Endothelial cell of umbilical vein (primary cell): Measurements from ENCODE around the gene TUBB4A. TPM values are rescaled to one million over a fixed set of nuclear protein-coding genes. Genes with fewer than 3 reads are reported as not detected.

Experiments
- BruUV-seq: library from RNA; stranded (reverse); fragments of 400-500 nt; replicated peaks from 2 replicates; lab custom pipeline; 2021; lab: Mats Ljungman, UMichigan
- CTCF ChIA-PET: fragments of 300-600, 350-600 bp; sonication (Branson Sonifier 250); formaldehyde crosslinking; loops from one replicate; lab custom pipeline; 2021; ENCODE audit warnings: antibody characterized with exemption, inconsistent platforms; lab: Charles Lee
- POLR2A ChIA-PET: fragments of 300-600, 350-600 bp; sonication (Branson Sonifier 250); formaldehyde crosslinking; loops from one replicate; lab custom pipeline; 2021; ENCODE audit warnings: antibody characterized with exemption, inconsistent platforms; lab: Charles Lee
- DNase-seq: peaks from one replicate; pipeline ENCODE4 v3.0.0-alpha.2; 2011; ENCODE audit warnings: low read depth, low spot score
- FAIRE-seq: peaks from 2 replicates; lab custom pipeline; 2011; peaks lifted over from hg19 to GRCh38; lab: Jason Lieb, UNC
- H2AFZ ChIP-seq: 2 replicates; pipeline ENCODE4 v1.6.0; 2012; ENCODE audit warnings: low read depth, low read length, control low read depth, inconsistent platforms
- H3K27ac ChIP-seq: 2 replicates; pipeline ENCODE4 v1.5.1; 2011; ENCODE audit warnings: low read depth, mild to moderate bottlenecking, control low read depth, low read length, moderate library complexity; ENCODE audit not compliant: insufficient read depth
- H3K27me3 ChIP-seq, 2 experiments: 2 replicates each; pipeline versions ENCODE4 v1.6.0 to v1.6.1; 2011; ENCODE audit warnings: low read length in 2 of 2, mixed read lengths in 1 of 2; ENCODE audit not compliant: control insufficient read depth in 2 of 2, insufficient read depth in 2 of 2
- H3K36me3 ChIP-seq, 2 experiments: 2 replicates in 1 of 2; 3 replicates in 1 of 2; pipeline ENCODE4 v1.5.1; 2011; ENCODE audit warnings: low read length in 2 of 2, mild to moderate bottlenecking in 1 of 2, moderate library complexity in 1 of 2; ENCODE audit not compliant: control insufficient read depth in 2 of 2, insufficient read depth in 2 of 2; ENCODE audit errors: extremely low read depth in 1 of 2
- H3K4me1 ChIP-seq: 3 replicates; pipeline ENCODE4 v1.5.1; 2011; ENCODE audit warnings: mild to moderate bottlenecking, low read length; ENCODE audit not compliant: control insufficient read depth, insufficient read depth; ENCODE audit errors: extremely low read depth
- H3K4me2 ChIP-seq: 2 replicates; pipeline ENCODE4 v1.6.1; 2011; ENCODE audit warnings: low read length, control low read depth, mixed read lengths; ENCODE audit not compliant: insufficient read depth
- H3K4me3 ChIP-seq, 3 experiments: fragments of 200-600 bp in 1 of 3; sonication (generic), shearing (Covaris generic) in 1 of 3; replicated peaks in 1 of 3; 2 replicates each; pipeline ENCODE4 v1.5.1; 2011 to 2016; ENCODE audit warnings: control low read depth in 3 of 3, low read length in 3 of 3, mild to moderate bottlenecking in 2 of 3, inconsistent platforms in 1 of 3, low read depth in 1 of 3, moderate library complexity in 1 of 3; ENCODE audit not compliant: insufficient read depth in 1 of 3
- H3K79me2 ChIP-seq: 2 replicates; pipeline ENCODE4 v1.6.0; 2012; ENCODE audit warnings: low read length, inconsistent platforms; ENCODE audit not compliant: control insufficient read depth, insufficient read depth
- H3K9ac ChIP-seq: replicated peaks from 2 replicates; pipeline ENCODE3; 2011; ENCODE audit warnings: low read length, control low read depth; ENCODE audit not compliant: insufficient read depth; ENCODE audit errors: extremely low read depth
- H3K9me1 ChIP-seq: replicated peaks from 3 replicates; pipeline ENCODE4 v1.6.0; 2011; ENCODE audit warnings: mild to moderate bottlenecking, low read length; ENCODE audit not compliant: control insufficient read depth, insufficient read depth; ENCODE audit errors: extremely low read depth
- H3K9me3 ChIP-seq: replicated peaks from 2 replicates; pipeline ENCODE4 v1.5.1; 2012; ENCODE audit warnings: low read length, inconsistent platforms; ENCODE audit not compliant: control insufficient read depth, insufficient read depth
- H4K20me1 ChIP-seq: replicated peaks from 2 replicates; pipeline ENCODE3; 2011; ENCODE audit warnings: mild to moderate bottlenecking, low read length; ENCODE audit not compliant: control insufficient read depth, insufficient read depth; ENCODE audit errors: extremely low read depth
- EZH2 ChIP-seq: IDR thresholded peaks from 2 replicates; pipeline ENCODE4 v1.6.1; 2012; ENCODE audit warnings: borderline replicate concordance, low read depth, mild to moderate bottlenecking, moderate library complexity, low read length, inconsistent platforms; ENCODE audit not compliant: severe bottlenecking
- FOS ChIP-seq: IDR thresholded peaks from 2 replicates; pipeline ENCODE4 v1.6.1; 2011; ENCODE audit warnings: mild to moderate bottlenecking, low read length, moderate library complexity, borderline replicate concordance; ENCODE audit not compliant: insufficient read depth
- GATA2 ChIP-seq: IDR thresholded peaks from 2 replicates; pipeline ENCODE4 v1.7.0; 2011; ENCODE audit warnings: low read depth, mild to moderate bottlenecking, moderate library complexity, mixed read lengths, low read length; ENCODE audit not compliant: insufficient read length, insufficient read depth
- POLR2AphosphoS5 ChIP-seq: IDR thresholded peaks from 2 replicates; pipeline ENCODE4 v1.6.1; 2012; ENCODE audit warnings: low read depth, mild to moderate bottlenecking, control low read depth, low read length, moderate library complexity; ENCODE audit not compliant: insufficient read depth
- dilution Hi-C: fragments of 300-500 bp; cut with MboI; formaldehyde crosslinking; loops from one replicate; pipeline ENCODE4 v1.15.0; 2019; ENCODE audit warnings: low sequenced_read_pairs; ENCODE audit not compliant: extremely low pct_ligation_motif_present
- intact Hi-C: fragments of 100-400 bp; cut with micrococcal nuclease; formaldehyde crosslinking; loops from one replicate; pipeline ENCODE4 v1.10.0; 2022
- polyA plus RNA-seq, 4 experiments: library from polyadenylated mRNA; depleted of rRNA in 3 of 4; stranded (reverse) in 3 of 4; unstranded in 1 of 4; fragments of >200 nt; gene quantifications; 2 replicates each; pipeline versions ENCODE4 v1.2.1 to v1.2.3, GENCODE V29; 2011 to 2012; ENCODE audit warnings: missing spikeins in 1 of 4
- total RNA-seq: library from RNA; stranded (reverse); gene quantifications from 2 replicates; pipeline ENCODE4 v1.2.3, GENCODE V29; 2021
- TF ChIP-seq, protein P1 (sequence below): IDR thresholded peaks from 2 replicates; pipeline ENCODE4 v1.6.1; 2011; ENCODE audit not compliant: insufficient read depth, insufficient read length
- TF ChIP-seq, protein P2 (sequence below), 2 donors: IDR thresholded peaks; 1 replicate in 1 of 2; 2 replicates in 1 of 2; pipeline ENCODE4 v1.5.1; 2011; ENCODE audit warnings: low read length in 2 of 2, mild to moderate bottlenecking in 2 of 2, moderate library complexity in 2 of 2, control low read depth in 1 of 2, inconsistent platforms in 1 of 2, low read depth in 1 of 2; ENCODE audit not compliant: insufficient read depth in 1 of 2; ENCODE audit errors: extremely low read depth in 1 of 2

TUBB4A gene
- total and polyA plus RNA-seq, 2 donors (not counting 3 experiments of a cell fraction or from before 2014, with no cell fraction given): not detected

DNA sequence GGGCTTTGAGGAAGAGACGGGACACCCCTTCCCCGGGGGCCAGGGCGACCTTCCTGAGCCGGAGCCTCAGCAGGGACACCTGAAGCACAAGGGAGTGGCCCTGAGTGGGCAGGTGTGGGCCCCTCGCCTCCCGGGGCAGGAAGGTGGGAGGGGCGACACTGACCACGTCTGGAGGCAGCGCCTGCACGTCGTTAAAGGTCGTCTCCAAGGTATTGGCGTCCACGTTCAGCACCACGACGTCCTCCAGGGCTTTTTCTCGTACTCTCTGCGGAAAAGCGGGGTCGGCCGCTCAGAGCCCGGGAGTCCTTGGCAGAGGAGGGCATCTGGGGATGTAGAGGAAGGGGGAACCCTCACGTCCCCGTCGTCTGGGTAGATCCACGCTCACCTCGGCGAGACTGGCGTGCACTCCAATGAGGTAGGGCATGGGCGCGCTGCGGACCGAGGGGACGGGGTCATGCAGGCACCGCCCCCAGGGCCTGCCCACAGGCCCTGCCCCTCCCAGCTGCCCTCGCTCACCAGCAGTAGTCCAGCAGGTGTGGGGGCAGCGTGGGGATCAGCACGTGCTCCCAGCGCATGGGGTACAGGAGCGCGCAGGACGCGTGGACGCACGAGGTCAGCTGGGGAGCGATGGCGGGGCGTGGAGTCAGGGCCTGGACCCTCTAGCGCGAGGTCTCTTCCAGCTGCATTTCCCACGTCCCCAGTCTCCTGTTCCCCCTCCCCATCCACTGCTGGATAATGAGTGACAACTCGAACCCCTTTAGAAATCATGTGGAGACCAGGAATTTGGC is 26.6 kb downstream of the TUBB4A start:
- dilution Hi-C loops (no loop called here), intact Hi-C loops (no loop called here)
- ChIA-PET CTCF (interaction anchor here (1.1 to 2.3 kb wide), 2 partner anchors 41 to 388 kb away, joined by 4 to 7 read pairs; no protein-coding TSS in a partner anchor), POLR2A (no interaction called here)
- no peak overlapping the region for H3K4me3 ChIP-seq
- peaks cover 2% of the 10 kb centered on the region for H3K4me1 ChIP-seq
- no peaks in the 10 kb centered on the region for H3K9me1 ChIP-seq
- H3K27ac ChIP-seq: no peak overlapping the region
- H3K4me2 ChIP-seq: peak overlapping the region; percentile 20
- FAIRE-seq (no peak), DNase-seq (no peak)
- no peaks in the 10 kb centered on the region for H3K79me2 ChIP-seq
- H3K9me3 ChIP-seq: no peaks in the 10 kb centered on the region
- peaks cover 0 to 9% of the 10 kb centered on the region in 2 experiments for H3K27me3 ChIP-seq
- no peaks in the 10 kb centered on the region for H3K36me3 ChIP-seq
- TF ChIP-seq, protein P1, sequence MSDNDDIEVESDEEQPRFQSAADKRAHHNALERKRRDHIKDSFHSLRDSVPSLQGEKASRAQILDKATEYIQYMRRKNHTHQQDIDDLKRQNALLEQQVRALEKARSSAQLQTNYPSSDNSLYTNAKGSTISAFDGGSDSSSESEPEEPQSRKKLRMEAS: peak; percentile 44
- TF ChIP-seq, protein P2, sequence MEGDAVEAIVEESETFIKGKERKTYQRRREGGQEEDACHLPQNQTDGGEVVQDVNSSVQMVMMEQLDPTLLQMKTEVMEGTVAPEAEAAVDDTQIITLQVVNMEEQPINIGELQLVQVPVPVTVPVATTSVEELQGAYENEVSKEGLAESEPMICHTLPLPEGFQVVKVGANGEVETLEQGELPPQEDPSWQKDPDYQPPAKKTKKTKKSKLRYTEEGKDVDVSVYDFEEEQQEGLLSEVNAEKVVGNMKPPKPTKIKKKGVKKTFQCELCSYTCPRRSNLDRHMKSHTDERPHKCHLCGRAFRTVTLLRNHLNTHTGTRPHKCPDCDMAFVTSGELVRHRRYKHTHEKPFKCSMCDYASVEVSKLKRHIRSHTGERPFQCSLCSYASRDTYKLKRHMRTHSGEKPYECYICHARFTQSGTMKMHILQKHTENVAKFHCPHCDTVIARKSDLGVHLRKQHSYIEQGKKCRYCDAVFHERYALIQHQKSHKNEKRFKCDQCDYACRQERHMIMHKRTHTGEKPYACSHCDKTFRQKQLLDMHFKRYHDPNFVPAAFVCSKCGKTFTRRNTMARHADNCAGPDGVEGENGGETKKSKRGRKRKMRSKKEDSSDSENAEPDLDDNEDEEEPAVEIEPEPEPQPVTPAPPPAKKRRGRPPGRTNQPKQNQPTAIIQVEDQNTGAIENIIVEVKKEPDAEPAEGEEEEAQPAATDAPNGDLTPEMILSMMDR (IDR thresholded peaks at IDR 0.05; ENCODE audit: extremely low read depth in 1 of 2, insufficient read depth in 1 of 2, low read depth in 1 of 2, low read length in 2 of 2): no peak
- TF ChIP-seq GATA2 (no peak), EZH2 (peak; percentile 50), POLR2AphosphoS5 (no peak), FOS (no peak)
- no peak overlapping the region for H3K9ac ChIP-seq
- H2AFZ ChIP-seq: peak overlapping the region; percentile 28
- BruUV-seq: no TSS peak
- H4K20me1 ChIP-seq: no peaks in the 10 kb centered on the region
